GM18951 (cell line): Measurements from ENCODE around the gene PVALB.

Source experiments
- POLR2A ChIP-seq: IDR thresholded peaks from 4 replicates; pipeline ENCODE4 v1.6.1; 2011; ENCODE audit warnings: mild to moderate bottlenecking; ENCODE audit not compliant: insufficient read length, insufficient read depth; ENCODE audit errors: extremely low read depth
- in situ Hi-C: fragments of 300-500 bp; cut with MboI; formaldehyde crosslinking; loops from one replicate; pipeline ENCODE4 v1.12.0; 2022; ENCODE audit warnings: low sequenced_read_pairs, mixed read lengths, inconsistent platforms; ENCODE audit not compliant: unreplicated experiment

PVALB gene

GRCh38 chr22:36816339-36816635 lies 548 bp downstream of the PVALB start:
- TF ChIP-seq POLR2A = no peak
- in situ Hi-C loops = no loop called here

DNA sequence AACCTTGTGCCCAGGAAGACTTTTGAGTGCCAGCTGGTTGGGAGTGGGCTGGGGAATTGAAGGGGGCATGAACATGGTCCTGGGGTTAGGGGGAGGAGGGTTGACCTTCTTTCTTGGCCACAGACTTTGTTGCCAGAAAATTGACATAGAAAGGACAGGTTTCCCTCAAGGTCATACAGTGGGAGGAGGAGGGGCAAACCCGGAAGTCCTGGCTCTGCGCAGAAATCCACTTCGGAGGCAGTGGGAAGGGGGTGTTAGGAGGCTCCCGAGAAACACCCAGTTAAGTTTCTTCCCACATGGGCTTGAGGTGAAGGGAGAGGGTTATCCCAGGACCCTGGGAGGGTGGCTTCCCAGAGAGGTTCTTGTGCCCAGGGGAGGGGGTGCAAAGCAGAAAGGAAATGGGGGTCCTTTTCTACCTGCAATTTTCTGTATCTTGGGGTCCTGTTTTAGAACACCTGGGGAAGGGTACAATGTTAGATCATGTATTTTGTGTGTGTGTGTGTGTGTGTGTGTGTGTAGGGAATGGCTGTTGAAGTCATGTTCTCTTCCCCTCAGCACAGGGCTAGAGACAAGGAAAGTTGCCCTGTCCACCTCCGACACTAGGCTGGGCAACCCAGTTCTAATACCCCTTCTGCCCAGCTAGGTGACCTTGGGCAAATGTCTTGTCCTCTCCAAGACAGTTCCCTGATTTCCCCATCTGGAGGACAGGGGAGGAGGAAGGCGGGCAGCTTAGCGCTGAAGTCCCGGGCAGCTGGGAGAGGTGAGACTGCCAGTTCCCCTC lies 1.1 kb downstream of the PVALB start:
- TF ChIP-seq POLR2A = no peak
- in situ Hi-C loops = no loop called here

DNA sequence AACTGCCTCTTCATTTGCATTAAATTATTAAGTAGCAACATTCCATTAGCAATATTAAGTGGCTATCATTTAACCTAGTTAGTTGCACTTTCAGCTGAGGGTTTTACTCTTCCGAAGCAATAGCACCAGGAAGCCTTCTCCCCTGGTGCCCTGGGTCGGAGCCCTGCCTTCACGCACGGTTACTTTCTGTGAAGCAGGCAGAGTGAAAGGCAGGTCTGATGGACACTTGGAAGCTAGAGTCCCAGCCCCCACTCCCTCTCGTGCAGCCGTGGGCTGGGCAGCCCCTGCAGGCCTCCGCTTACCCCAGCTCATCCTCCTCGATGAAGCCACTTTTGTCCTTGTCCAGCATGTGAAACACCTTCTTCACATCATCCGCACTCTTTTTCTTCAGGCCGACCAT lies 2.0 kb downstream of the PVALB start:
- TF ChIP-seq POLR2A = no peak
- in situ Hi-C loops = no loop called here

- no peak for TF ChIP-seq POLR2A
- in situ Hi-C loops = no loop called here
Observed at GRCh38 chr22:36811094-36811800, 5.6 kb downstream of the PVALB start.

GRCh38 chr22:36809351-36809750 lies 7.5 kb downstream of the PVALB start:
- no peak for TF ChIP-seq POLR2A
- in situ Hi-C loops = no loop called here

DNA sequence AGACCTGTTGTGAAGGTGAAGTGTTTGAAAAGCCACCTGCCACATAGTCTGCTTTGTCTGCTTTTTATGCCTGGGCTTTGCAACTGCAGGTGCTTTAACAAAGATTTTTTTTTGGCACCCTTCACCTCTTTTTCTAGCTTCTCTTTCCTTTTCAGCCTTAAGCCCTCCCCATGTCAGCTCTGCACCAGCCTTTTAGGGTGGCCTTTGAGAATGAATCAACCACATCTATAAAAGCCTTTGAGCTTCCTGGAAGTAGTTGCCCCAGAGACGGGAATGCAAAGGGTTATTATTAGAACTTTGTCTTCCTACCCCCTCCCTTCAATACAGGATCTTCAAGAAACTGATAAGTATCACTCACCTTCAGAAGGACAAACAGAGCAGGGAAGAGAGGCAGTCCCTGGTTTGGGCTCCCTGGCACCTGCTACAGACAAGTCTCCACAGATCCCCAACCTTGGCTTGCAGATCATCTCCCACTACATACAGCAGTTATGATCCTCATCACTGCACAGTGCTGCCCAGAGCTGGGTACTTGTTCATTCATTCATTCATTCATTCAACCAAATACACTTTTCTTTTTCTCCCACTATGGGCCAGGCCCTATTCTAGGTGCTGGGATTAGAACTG lies 8.0 kb downstream of the PVALB start:
- in situ Hi-C loops = no loop called here
- TF ChIP-seq POLR2A = no peak

- in situ Hi-C loops = no loop called here
- TF ChIP-seq POLR2A = no peak
Observed at GRCh38 chr22:36807627-36808026, 9.2 kb downstream of the PVALB start.

DNA sequence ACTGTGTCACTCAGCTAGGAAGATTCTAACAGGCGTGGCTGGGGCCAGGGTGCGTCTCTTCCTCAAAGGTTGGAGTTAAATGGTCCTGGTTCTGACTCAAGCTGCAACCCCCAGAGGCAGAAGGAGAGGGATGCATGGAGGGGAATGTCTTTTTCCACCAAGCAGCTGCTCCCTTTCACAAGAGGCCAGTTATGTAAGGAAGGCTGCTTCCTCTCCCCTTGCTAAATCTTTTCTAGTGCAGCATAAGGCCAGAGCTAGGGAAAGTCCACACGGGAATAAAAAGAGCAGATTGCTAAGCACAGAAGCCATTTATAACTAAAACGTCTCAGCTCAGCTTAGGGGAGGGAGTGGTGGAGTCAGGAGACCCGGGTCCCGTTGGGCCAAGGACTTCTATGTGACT lies 10.0 kb downstream of the PVALB start:
- in situ Hi-C loops = no loop called here
- no peak for TF ChIP-seq POLR2A

- in situ Hi-C loops = no loop called here
- no peak for TF ChIP-seq POLR2A
Observed at GRCh38 chr22:36803358-36803757, 13.5 kb downstream of the PVALB start.

- TF ChIP-seq POLR2A = no peak
- in situ Hi-C loops = no loop called here
Observed at GRCh38 chr22:36798674-36799066, 18.2 kb downstream of the PVALB start.

DNA sequence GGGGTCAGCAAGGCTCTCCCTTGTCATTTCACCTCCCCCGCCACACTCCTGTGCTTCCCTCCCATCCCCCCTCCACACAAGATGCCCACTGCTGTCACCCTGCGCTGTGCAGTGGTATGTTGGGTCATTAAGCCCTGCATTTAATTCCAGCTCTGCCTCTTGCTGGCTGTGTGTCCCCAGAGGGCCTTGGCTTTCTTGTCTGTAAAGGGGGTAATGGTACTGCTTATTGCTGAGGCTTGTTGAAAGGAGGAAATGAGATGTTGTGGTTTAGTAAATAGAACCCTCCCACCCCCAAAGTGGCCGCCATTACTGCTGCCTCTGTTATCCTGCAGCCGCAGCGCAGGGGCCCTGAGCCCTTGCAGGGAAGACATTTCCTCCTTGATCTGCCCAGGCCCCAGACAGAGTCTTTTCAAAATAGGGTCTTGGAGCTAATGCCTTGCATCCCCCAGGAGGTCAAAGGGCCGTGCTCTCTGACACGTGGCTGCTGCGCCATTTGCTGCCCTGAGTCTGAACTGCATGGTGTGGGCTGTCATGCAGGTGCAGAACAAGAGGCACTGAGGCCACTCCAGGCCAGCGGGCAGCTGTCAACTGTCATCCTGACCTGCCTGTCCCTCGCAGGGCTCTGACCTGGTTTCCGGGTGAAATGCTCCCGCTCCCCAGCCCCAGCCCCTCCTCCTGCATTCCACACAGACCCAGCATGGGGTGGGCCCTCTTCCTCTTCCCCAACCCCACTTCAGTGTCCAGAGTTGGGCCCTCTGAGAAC lies 18.7 kb downstream of the PVALB start:
- in situ Hi-C loops = no loop called here
- no peak for TF ChIP-seq POLR2A

DNA sequence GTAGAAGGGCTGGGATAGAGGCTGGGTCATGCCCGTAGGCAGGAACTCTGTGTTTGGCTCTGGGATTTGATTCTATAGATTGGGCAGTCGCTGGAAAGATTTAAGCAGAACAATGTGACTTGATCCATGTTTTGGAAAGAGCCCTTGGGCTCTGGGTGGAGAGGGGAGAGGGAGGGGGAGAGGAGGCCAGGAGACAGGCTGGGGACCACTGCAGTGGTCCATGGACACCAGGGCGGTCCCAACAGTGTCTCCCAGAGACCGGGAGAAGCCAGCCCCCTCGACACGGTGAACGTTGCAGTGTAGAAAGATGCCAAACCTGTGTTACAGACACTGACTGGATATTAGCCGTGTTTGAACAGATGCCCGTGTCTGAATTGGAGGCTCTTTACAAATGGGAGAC lies 19.5 kb downstream of the PVALB start:
- in situ Hi-C loops = no loop called here
- TF ChIP-seq POLR2A = no peak

GRCh38 chr22:36796552-36797175 lies 20.2 kb downstream of the PVALB start:
- in situ Hi-C loops = no loop called here
- TF ChIP-seq POLR2A = no peak
